ENCODE measurements around the gene TMEM120B.
"Not testable (repeated sequence)": the region's sequence is repeated elsewhere in the genome, so short reads cannot be mapped to it uniquely, and the experiment has no call there.

Gene TMEM120B

DNA sequence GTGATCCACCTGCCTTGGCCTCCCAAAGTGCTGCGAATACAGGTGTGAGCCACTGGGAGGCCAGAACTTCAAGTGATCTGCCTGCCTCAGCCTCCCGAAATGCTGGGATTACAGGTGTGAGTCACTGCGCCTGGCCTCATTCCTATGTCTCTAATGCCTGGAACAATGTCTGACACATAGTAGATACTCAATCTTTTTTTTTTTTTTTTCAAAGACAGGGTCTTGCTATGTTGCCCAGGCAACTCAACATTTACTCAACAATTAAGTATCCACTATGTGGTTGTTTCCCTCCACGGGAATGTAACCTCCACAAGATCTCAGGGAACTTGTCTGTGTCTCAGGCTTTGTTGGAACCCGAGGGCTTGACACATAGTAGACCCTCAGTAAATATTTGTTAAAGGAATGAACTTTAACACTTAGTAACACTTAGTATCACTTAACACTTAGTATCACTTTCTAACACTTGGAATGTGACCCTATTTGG is 3.0 kb upstream of the TMEM120B start:
- DNase-seq = no peak

DNA sequence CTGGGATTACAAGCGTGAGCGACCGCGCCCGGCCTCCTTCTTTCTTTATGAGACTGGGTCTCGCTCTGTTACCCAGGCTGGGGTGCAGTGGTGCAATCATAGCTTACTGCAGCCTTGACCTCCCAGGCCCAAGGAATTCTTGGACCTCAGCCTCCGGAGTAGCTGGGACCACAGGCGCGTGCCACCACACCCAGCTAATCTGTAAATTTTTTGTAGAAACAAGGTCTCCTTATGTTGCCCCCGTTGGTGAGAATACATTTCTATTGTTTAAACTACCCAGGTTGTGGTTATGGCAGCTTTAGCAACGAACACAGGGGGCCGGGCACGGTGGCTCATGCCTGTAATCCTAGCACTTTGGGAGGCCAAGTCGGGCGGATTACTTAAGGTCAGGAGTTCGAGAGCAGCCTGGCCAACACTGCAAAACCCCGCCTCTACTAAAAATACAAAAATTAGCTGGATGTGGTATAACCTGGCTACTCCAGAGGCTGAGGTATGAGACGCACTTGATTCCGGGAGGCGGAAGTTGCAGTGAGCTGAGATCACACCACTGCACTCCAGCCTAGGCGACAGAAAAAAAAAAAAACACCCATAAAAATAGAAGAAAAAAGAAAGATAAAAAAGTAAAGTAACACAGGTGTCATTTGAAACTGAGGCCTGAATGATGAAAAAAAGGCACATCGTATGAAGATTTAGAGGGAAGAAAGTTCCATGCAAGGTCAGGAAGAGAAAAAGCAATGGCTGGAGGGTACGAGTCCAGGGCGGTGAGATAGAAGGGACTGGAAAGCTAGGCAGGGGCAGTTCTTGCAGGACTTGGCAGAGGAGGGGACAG is 977 bp upstream of the TMEM120B start:
- DNase-seq = no peak

GRCh38 chr12:121712190-121712460 is 427 bp upstream of the TMEM120B start:
- peak; percentile 31 to 56 for DNase-seq

DNA sequence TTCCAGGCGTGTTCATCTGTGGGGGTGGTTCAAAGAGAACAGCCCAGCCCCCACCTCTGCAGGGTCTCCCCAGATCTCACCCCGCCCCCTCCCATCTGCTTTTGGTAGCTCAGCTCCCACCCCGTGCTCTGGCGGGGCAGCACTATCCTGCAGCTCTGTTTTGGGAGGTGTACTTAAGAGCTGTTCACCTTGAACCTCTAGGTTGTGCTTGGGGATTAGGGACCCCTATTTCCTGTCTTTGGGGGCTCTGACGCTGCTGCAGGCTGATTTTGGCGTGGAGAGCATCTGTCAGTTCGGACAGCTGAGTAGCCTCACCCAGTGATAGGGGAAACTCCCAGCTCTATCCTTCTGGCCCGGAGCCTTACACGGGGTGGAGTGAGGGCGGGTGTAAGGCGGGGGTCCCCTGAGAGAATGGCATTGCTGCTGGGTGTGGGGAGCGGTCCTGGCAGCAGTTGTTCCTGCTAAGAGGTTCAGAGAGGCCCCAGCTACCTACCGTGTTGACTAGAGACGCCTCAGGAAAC is 765 bp downstream of the TMEM120B start:
- DNase-seq = peak in 1 of 2 experiments; percentile 43

- DNase-seq = peak; percentile 28 to 43
Observed at GRCh38 chr12:121713793-121714192, 1.2 kb downstream of the TMEM120B start.

- DNase-seq = not testable (repeated sequence)
Observed at GRCh38 chr12:121715055-121715454, 2.5 kb downstream of the TMEM120B start.

DNA sequence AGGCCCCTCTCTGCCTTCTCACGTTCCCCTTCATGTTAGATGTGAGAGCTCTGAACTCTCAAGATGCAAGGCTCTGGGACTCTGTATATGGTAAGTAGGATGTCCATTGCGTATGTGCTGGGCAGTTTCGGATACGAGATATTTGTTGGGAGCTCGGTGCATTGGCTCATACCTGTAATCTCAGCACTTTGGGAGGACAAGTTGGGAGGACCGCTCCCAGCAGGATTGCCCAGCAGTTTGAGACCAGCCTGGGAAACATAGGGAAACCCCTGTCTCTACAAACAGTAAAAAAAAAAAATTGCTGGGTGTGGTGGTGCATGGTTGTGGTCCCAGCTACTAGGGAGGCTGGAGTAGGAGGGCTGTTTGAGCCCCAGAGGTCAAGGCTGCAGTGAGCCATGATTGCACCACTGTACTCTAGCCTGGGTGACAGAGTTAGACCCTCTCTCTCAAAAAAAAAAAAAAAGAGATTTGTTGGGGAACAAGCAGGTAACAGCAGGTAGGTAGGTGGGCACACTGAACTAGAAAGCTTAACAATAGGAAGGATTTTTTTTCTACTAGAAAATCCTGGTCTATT is 3.4 kb downstream of the TMEM120B start:
- no peak for DNase-seq

GRCh38 chr12:121717041-121717699 is 4.6 kb downstream of the TMEM120B start:
- DNase-seq = peak in 1 of 2 experiments; percentile 17

- no peak for DNase-seq
Observed at GRCh38 chr12:121718653-121719239, 6.2 kb downstream of the TMEM120B start.

DNA sequence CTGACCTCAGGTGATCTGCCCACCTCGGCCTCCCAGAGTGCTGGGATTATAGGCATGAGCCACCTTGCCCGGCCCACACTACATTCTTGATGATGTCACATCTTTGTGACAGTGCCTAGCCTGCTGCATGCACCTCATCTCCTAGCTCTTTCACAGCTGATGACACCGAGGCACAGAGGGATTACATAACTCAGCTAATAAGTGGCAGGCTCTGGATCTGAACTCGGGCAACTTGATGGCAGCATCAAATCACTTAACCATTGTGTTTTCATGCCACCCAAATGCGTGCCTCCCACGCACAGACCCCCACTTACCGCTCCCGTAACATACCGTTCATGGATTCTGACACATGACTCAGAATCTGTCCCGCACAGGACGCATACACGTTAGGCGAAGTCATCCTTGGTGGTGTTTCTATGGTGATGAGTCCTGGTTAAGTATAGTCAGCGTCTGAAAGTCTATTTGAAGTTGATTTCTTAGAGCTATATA is 7.4 kb downstream of the TMEM120B start:
- no peak for DNase-seq

DNA sequence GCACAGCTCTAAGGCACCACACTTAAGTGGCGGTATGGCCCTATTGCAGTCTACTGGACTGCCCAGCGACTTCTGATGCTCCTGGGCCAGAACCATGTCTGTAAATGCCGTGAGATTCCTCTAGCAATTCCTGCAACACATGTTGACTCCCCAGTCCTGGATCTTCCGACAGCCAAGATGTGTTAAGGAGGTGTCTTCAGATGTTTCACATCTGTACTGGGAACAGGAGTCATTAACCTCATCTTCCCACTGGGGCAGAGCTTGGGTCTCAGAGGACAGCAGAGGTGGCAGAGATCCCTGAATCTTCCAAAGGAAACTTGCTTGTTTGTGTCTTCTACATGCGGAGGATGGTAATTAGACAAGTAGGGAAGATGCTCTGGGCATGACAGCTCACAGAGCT is 8.2 kb downstream of the TMEM120B start:
- DNase-seq = no peak

DNA sequence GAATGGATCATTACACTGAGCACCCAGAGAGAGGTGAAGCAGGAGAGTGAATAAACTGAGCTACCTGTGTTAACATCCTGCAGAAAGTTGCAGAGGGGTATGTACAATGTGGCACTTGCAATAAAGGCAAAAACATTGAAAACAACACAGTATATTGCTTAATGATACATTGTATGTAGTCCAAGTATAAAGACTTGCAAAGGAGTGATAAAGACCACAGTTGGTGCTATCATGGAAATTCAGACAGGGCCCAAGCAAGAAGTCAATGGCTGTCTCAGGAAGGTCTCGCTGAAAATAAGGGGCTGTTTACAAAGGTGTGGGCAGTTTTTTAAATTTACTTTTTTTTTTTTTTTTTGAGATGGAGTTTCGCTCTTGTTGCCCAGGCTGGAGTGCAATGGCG is 10.0 kb downstream of the TMEM120B start:
- no peak for DNase-seq

DNA sequence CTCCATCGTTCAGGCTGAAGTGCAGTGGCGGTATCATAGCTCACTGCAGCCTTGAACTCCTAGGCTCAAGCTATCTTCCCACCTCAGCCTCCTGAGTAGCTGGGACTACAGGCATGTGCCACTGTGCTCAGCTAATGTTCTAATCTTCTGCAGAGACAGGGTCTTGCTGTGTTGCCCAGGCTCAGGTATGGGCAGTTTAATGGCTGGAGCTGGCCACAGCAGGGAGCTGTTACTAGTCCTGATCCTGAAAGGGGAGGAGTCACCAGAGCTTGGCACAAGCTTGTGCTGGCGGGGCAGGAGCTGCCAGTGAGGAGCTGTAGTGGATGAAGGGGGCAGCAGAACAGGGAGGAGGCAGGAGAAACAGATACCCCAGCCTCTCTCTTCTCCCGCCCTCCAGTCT is 10.6 kb downstream of the TMEM120B start:
- no peak for DNase-seq

- no peak for DNase-seq
Observed at GRCh38 chr12:121724925-121725324, 12.4 kb downstream of the TMEM120B start.

- no peak for DNase-seq
Observed at GRCh38 chr12:121725423-121725822, 12.9 kb downstream of the TMEM120B start.

DNA sequence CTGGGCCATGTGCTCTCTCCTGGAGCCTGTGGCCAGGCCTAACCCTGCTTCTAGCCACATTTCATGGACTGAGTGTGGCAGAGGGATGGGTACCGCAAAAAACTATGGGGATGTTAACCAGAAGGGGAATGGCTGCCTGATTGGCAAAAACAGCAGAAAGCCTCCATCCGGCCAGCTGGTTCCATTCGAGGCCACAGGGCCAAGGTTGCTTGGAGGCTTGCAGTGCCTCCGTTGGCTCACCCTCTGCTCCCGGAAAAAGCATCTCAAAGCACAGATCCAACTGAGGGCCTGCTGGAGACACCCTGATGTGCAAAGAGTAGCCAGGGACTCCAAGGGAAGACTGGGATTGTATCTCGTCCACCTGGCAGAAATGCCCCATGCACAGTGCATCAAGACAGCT is 16.5 kb downstream of the TMEM120B start:
- no peak for DNase-seq

GRCh38 chr12:121731473-121731872 is 18.9 kb downstream of the TMEM120B start:
- DNase-seq = no peak

GRCh38 chr12:121733849-121734248 is 21.3 kb downstream of the TMEM120B start:
- DNase-seq = no peak

- no peak for DNase-seq
Observed at GRCh38 chr12:121738340-121738858, 25.8 kb downstream of the TMEM120B start.

- no peak for DNase-seq
Observed at GRCh38 chr12:121740847-121741246, 28.3 kb downstream of the TMEM120B start.

DNA sequence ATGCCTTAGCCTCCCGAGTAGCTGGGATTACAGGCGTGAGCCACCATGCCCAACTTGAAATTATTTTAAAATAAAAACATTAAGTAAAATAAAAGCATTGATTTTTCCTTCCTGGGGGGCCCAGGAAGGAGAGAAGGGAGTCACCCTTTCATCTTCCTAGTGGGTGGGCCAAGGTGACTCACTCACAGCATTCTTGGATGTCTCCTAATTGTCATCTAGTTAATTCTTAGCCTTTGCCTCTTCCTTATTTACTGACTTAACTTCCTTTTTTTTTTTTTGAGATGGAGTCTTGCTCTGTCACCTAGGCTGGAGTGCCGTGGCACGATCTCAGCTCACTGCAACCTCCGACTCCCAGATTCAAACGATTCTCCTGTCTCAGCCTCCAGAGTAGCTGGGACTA is 29.2 kb downstream of the TMEM120B start:
- peak; percentile 16 to 23 for DNase-seq

- DNase-seq = not testable (repeated sequence)
Observed at GRCh38 chr12:121745545-121745944, 33.0 kb downstream of the TMEM120B start.

DNA sequence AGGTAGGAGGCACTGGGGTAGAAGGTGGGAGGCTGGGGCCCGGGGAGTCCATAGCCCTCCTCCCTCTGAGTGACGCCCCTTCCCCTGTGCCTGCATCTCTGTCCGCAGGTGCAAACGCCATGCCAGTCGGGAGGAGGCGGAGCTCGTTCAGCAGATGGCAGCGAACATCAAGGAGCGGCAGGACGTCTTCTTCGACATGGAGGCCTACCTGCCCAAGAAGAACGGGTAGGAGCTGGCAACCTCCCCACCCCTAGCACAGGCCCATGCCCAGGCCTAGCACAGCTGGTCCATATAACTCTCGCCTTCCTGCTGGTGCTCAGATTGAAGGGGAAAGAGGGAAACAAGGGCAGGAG is 35.6 kb downstream of the TMEM120B start:
- DNase-seq = no peak
